Astrocyte of the spinal cord (primary cell): Measurements from ENCODE around the gene BCL6.

Source experiments
- DNase-seq: peaks from one replicate; pipeline ENCODE4 v3.0.0; 2011; ENCODE audit warnings: low read depth, low spot score
- H3K4me3 ChIP-seq: 2 replicates; pipeline ENCODE4 v1.5.1; 2011; ENCODE audit warnings: low read depth, mild to moderate bottlenecking, low read length, moderate library complexity
- CTCF ChIP-seq: IDR thresholded peaks from 2 replicates; pipeline ENCODE4 v1.5.1; 2012; ENCODE audit warnings: low read depth, mild to moderate bottlenecking, low read length, inconsistent platforms
- in situ Hi-C: cut with HindIII; loops from 2 replicates; pipeline ENCODE4 v1.10.0; 2017; ENCODE audit warnings: low sequenced_read_pairs

Gene BCL6

GRCh38 chr3:187736418-187736871 is 8.8 kb downstream of the BCL6 start:
- peak; percentile 62 for DNase-seq
- no peak overlapping the region for H3K4me3 ChIP-seq
- in situ Hi-C loops = loop anchor here (25.0 kb wide), 4 partner anchors 551 to 1401 kb away; no protein-coding TSS in a partner anchor
- TF ChIP-seq CTCF = no peak

GRCh38 chr3:187735837-187736236 is 9.4 kb downstream of the BCL6 start:
- in situ Hi-C loops = loop anchor here (25.0 kb wide), 4 partner anchors 551 to 1401 kb away; no protein-coding TSS in a partner anchor
- no peak overlapping the region for H3K4me3 ChIP-seq
- DNase-seq = no peak
- no peak for TF ChIP-seq CTCF

- no peak for TF ChIP-seq CTCF
- in situ Hi-C loops = loop anchor here (25.0 kb wide), 4 partner anchors 552 to 1402 kb away; no protein-coding TSS in a partner anchor
- DNase-seq = no peak
- H3K4me3 ChIP-seq = no peak overlapping the region
These were observed 9.9 kb downstream of the BCL6 start for GRCh38 chr3:187735383-187735782.

GRCh38 chr3:187734841-187735240 is 10.4 kb downstream of the BCL6 start:
- in situ Hi-C loops = loop anchor here (25.0 kb wide), 4 partner anchors 552 to 1402 kb away; no protein-coding TSS in a partner anchor
- no peak for DNase-seq

GRCh38 chr3:187733371-187733770 is 11.9 kb downstream of the BCL6 start:
- in situ Hi-C loops = loop anchor here (25.0 kb wide), 4 partner anchors 554 to 1404 kb away; no protein-coding TSS in a partner anchor
- no peak overlapping the region for H3K4me3 ChIP-seq
- no peak for TF ChIP-seq CTCF
- DNase-seq = no peak

More at GRCh38 chr3:187734841-187735240, 10.4 kb downstream of the BCL6 start:
- H3K4me3 ChIP-seq = no peak overlapping the region
- TF ChIP-seq CTCF = no peak

GRCh38 chr3:187729598-187729997 is 15.7 kb downstream of the BCL6 start:
- H3K4me3 ChIP-seq = no peak overlapping the region
- no peak for TF ChIP-seq CTCF
- DNase-seq = no peak
- in situ Hi-C loops = loop anchor here (25.0 kb wide), 4 partner anchors 558 to 1408 kb away; no protein-coding TSS in a partner anchor
